Measurements from ENCODE around the gene HSH2D. TPM values are rescaled to one million over a fixed set of nuclear protein-coding genes. Genes with fewer than 3 reads are reported as not detected.

Gene HSH2D
- total and polyA plus RNA-seq, 2 experiments from 2014 or later, result 3.5 to 4.0 TPM

GRCh38 chr19:16111160-16111908, 32.2 kb upstream of the HSH2D start, which contains the start of gene RAB8A:
Gene RAB8A, plus strand, starts transcription at chr19:16111889. Its CDS starts 13 bp downstream, at chr19:16111902.
- peaks cover 12% of the 10 kb centered on the region for H3K4me1 ChIP-seq (ENCODE audit: insufficient read depth)

GRCh38 chr19:16111909-16112752, 31.4 kb upstream of the HSH2D start:
- H4K20me1 ChIP-seq (ENCODE audit: insufficient read depth, poor library complexity, severe bottlenecking), result peaks cover 9% of the 10 kb centered on the region
- 5% methylated on average over 32 of the region's 37 CpGs for WGBS (ENCODE audit: low lambda C conversion rate, missing lambda C conversion rate)
- peak overlapping the region; percentile 95 for H3K4me2 ChIP-seq
- no peaks in the 10 kb centered on the region for H3K27me3 ChIP-seq
- H3K36me3 ChIP-seq (replicated peaks; ENCODE audit: insufficient read depth, low read depth), result no peaks in the 10 kb centered on the region
- peaks cover 12% of the 10 kb centered on the region for H3K4me1 ChIP-seq (ENCODE audit: insufficient read depth)
- no peak for DNase-seq (ENCODE audit: low spot score)
- no peaks in the 10 kb centered on the region for H3K9me2 ChIP-seq (replicated peaks; ENCODE audit: insufficient read depth)
- TF ChIP-seq EZH2phosphoT487 (IDR thresholded peaks at IDR 0.05; ENCODE audit: low read depth, severe bottlenecking, unreplicated experiment), result no peak
- TF ChIP-seq EZH2 (IDR thresholded peaks at IDR 0.05; ENCODE audit: borderline replicate concordance), result no peak
- TF ChIP-seq CTCF (IDR thresholded peaks at IDR 0.05; ENCODE audit: poor library complexity), result no peak
- peaks cover 50% of the 10 kb centered on the region for H3K79me2 ChIP-seq
- H3K9me3 ChIP-seq (ENCODE audit: low read depth), result no peaks in the 10 kb centered on the region
- peak overlapping the region; percentile 24 for H2AFZ ChIP-seq
- H3K4me3 ChIP-seq, result peak overlapping the region; percentile 59
- peak overlapping the region; percentile 84 for H3K27ac ChIP-seq

More at GRCh38 chr19:16111160-16111908, 32.2 kb upstream of the HSH2D start, which contains the start of gene RAB8A:
- Histone ChIP-seq H3K4me3 (peak within 1 kb of the TSS; percentile 59), H4K20me1 (ENCODE audit: insufficient read depth, poor library complexity, severe bottlenecking) (peaks cover 9% of the 10 kb centered on the region), H3K4me2 (peak within 1 kb of the TSS; percentile 95), H3K79me2 (peaks cover 44% of the 10 kb centered on the region), H3K9me3 (ENCODE audit: low read depth) (no peaks in the 10 kb centered on the region), H2AFZ (peak within 1 kb of the TSS; percentile 33), H3K36me3 (replicated peaks; ENCODE audit: insufficient read depth, low read depth) (no peaks in the 10 kb centered on the region), H3K27me3 (no peaks in the 10 kb centered on the region), H3K27ac (peak within 1 kb of the TSS; percentile 84), H3K9me2 (replicated peaks; ENCODE audit: insufficient read depth) (no peaks in the 10 kb centered on the region)
- TF ChIP-seq CTCF (IDR thresholded peaks at IDR 0.05; ENCODE audit: poor library complexity) (peak; percentile 98), EZH2phosphoT487 (IDR thresholded peaks at IDR 0.05; ENCODE audit: low read depth, severe bottlenecking, unreplicated experiment) (no peak), EZH2 (IDR thresholded peaks at IDR 0.05; ENCODE audit: borderline replicate concordance) (no peak)
- WGBS (ENCODE audit: low lambda C conversion rate, missing lambda C conversion rate), result 2% methylated on average over 62 of the region's 81 CpGs
- DNase-seq (ENCODE audit: low spot score), result peak; percentile 100

- Histone ChIP-seq H4K20me1 (ENCODE audit: insufficient read depth, poor library complexity, severe bottlenecking) (peaks cover 9% of the 10 kb centered on the region), H3K4me2 (peak overlapping the region; percentile 95), H3K4me1 (ENCODE audit: insufficient read depth) (peaks cover 12% of the 10 kb centered on the region), H3K9me3 (ENCODE audit: low read depth) (no peaks in the 10 kb centered on the region), H3K27me3 (no peaks in the 10 kb centered on the region), H3K4me3 (peak overlapping the region; percentile 59), H3K27ac (peak overlapping the region; percentile 84), H3K9me2 (replicated peaks; ENCODE audit: insufficient read depth) (no peaks in the 10 kb centered on the region), H3K36me3 (replicated peaks; ENCODE audit: insufficient read depth, low read depth) (no peaks in the 10 kb centered on the region), H2AFZ (no peak overlapping the region), H3K79me2 (peaks cover 56% of the 10 kb centered on the region)
- 61% methylated on average over 2 of the region's 2 CpGs for WGBS (ENCODE audit: low lambda C conversion rate, missing lambda C conversion rate)
- no peak for TF ChIP-seq EZH2phosphoT487 (IDR thresholded peaks at IDR 0.05; ENCODE audit: low read depth, severe bottlenecking, unreplicated experiment)
- TF ChIP-seq CTCF (IDR thresholded peaks at IDR 0.05; ENCODE audit: poor library complexity), result no peak
- no peak for TF ChIP-seq EZH2 (IDR thresholded peaks at IDR 0.05; ENCODE audit: borderline replicate concordance)
- DNase-seq (ENCODE audit: low spot score), result no peak
Observed at GRCh38 chr19:16112778-16113177, 30.7 kb upstream of the HSH2D start.
